ENCODE data around the gene IVL.

Gene IVL, protein sequence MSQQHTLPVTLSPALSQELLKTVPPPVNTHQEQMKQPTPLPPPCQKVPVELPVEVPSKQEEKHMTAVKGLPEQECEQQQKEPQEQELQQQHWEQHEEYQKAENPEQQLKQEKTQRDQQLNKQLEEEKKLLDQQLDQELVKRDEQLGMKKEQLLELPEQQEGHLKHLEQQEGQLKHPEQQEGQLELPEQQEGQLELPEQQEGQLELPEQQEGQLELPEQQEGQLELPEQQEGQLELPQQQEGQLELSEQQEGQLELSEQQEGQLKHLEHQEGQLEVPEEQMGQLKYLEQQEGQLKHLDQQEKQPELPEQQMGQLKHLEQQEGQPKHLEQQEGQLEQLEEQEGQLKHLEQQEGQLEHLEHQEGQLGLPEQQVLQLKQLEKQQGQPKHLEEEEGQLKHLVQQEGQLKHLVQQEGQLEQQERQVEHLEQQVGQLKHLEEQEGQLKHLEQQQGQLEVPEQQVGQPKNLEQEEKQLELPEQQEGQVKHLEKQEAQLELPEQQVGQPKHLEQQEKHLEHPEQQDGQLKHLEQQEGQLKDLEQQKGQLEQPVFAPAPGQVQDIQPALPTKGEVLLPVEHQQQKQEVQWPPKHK

DNA sequence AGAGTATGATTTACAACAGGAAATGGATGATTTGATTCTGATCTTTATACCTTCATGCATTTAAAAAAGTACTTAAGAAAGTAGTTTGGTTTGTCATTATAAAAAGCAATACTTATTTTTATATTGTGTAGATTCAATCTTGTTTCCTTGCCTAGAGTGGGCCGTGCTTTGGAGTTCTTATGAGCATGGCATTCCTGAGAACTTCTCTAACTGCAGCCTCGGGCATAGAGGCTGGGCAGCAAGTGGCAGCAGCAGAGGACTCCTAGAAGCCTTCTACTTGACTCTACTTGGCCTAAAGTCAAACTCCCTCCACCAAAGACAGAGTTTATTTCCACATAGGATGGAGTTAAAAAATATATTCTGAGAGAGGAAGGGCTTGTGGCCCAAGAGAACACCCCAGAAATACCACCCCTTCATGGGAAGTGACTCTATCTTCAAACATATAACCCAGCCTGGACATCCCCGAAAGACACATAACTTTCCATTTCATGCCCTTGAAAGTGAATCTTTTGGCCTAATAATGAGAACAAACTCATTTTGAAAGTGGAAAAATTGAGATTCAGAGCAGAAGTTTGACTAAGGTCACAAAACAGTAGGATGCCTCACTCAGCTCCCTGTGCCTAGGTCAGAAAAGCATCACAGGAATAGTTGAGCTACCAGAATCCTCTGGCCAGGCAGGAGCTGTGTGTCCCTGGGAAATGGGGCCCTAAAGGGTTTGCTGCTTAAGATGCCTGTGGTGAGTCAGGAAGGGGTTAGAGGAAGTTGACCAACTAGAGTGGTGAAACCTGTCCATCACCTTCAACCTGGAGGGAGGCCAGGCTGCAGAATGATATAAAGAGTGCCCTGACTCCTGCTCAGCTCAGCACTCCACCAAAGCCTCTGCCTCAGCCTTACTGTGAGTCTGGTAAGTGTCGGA lies at the start of gene IVL:
Gene IVL (plus strand): TSS at position 861 of the 916 bp plus-strand sequence. CDS start 1,252 bp downstream, outside the sequence.
- Histone ChIP-seq H3K9me3 (ENCODE audit: control insufficient read depth, insufficient read depth, low read length) (peaks cover 6% of the 10 kb centered on the region), H3K27me3 (ENCODE audit: control insufficient read depth, insufficient read depth, low read length) (no peaks in the 10 kb centered on the region), H3K4me1 (ENCODE audit: control insufficient read depth, insufficient read depth, low read length) (no peaks in the 10 kb centered on the region), H3K36me3 (ENCODE audit: control insufficient read depth, insufficient read depth, low read length) (no peaks in the 10 kb centered on the region), H3K9ac (ENCODE audit: low read depth, low read length) (no peak within 1 kb of the TSS), H3K4me3 (ENCODE audit: low read depth, low read length) (no peak within 1 kb of the TSS)

DNA sequence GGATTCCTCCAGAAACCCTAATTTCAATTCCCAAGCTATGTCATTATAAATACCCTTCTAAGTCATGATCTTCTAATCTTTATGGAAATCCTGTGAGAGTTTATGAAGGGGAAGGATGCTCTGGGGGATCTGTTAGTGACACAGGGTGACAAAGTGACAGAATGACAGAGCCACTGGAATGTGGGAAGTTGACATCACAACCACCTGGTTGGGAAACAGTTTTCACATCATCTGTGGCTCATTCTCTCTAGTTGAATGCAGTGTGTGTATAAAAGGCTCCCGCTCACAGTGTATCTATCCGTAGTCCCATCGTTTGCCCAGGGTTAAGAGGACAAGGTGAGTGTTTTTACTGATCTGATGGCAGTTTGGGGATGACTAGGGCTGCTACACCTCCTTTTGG lies 48.6 kb upstream of the IVL start, which contains the start of gene LCE7A:
Gene LCE7A (plus strand): TSS at position 301 of the 400 bp plus-strand sequence. CDS start 702 bp downstream, outside the sequence.
- Histone ChIP-seq H3K4me1 (ENCODE audit: control insufficient read depth, insufficient read depth, low read length) (no peaks in the 10 kb centered on the region), H3K9me3 (ENCODE audit: control insufficient read depth, insufficient read depth, low read length) (peaks cover 31% of the 10 kb centered on the region), H3K4me3 (ENCODE audit: low read depth, low read length) (no peak within 1 kb of the TSS), H3K9ac (ENCODE audit: low read depth, low read length) (no peak within 1 kb of the TSS), H3K27me3 (ENCODE audit: control insufficient read depth, insufficient read depth, low read length) (no peaks in the 10 kb centered on the region), H3K36me3 (ENCODE audit: control insufficient read depth, insufficient read depth, low read length) (no peaks in the 10 kb centered on the region)

DNA sequence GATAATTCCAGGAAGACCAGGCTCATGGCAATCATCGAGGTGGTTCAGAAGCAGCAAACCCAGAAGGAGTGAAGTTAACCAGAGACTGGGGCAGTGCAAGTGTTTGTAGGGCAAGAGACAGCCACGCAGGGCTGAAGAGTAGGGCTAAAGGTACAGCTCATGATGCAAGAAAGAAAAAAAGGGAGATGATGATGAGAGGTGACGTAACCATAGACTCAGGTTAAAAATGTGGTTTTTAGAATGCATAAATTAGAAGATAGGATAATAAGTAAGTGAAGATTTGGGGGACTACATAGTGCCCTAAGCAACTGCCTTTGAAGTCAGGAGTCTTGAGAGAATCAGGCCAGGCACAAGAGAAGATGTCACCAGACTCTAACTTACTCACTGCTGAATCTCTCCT lies 48.2 kb upstream of the IVL start:
- Histone ChIP-seq H3K9me3 (ENCODE audit: control insufficient read depth, insufficient read depth, low read length) (peaks cover 27% of the 10 kb centered on the region), H3K4me1 (ENCODE audit: control insufficient read depth, insufficient read depth, low read length) (no peaks in the 10 kb centered on the region), H3K4me3 (ENCODE audit: low read depth, low read length) (no peak overlapping the region), H3K27me3 (ENCODE audit: control insufficient read depth, insufficient read depth, low read length) (no peaks in the 10 kb centered on the region), H3K36me3 (ENCODE audit: control insufficient read depth, insufficient read depth, low read length) (no peaks in the 10 kb centered on the region), H3K9ac (ENCODE audit: low read depth, low read length) (no peak overlapping the region)

DNA sequence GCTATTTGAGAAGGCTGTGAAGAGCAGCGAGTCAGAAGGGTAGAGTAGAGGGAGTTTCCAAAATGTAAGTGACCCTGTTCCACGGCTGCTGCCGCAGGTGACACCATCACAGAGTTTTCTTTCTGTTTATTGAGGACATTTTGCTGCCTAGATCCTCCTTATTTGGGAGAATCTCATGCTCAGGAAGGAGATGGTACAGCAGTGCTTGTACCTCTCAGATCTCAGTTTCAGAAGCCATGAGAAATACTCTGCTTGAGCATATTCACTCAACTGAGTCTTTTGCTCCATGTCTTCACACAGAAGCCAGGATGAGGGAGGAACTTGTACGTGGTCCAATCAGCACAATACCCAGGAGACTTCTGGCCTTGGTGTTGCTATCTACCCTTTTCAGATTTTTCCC lies 47.0 kb upstream of the IVL start:
- Histone ChIP-seq H3K9me3 (ENCODE audit: control insufficient read depth, insufficient read depth, low read length) (peaks cover 28% of the 10 kb centered on the region), H3K4me3 (ENCODE audit: low read depth, low read length) (no peak overlapping the region), H3K36me3 (ENCODE audit: control insufficient read depth, insufficient read depth, low read length) (no peaks in the 10 kb centered on the region), H3K9ac (ENCODE audit: low read depth, low read length) (no peak overlapping the region), H3K4me1 (ENCODE audit: control insufficient read depth, insufficient read depth, low read length) (no peaks in the 10 kb centered on the region), H3K27me3 (ENCODE audit: control insufficient read depth, insufficient read depth, low read length) (no peaks in the 10 kb centered on the region)

DNA sequence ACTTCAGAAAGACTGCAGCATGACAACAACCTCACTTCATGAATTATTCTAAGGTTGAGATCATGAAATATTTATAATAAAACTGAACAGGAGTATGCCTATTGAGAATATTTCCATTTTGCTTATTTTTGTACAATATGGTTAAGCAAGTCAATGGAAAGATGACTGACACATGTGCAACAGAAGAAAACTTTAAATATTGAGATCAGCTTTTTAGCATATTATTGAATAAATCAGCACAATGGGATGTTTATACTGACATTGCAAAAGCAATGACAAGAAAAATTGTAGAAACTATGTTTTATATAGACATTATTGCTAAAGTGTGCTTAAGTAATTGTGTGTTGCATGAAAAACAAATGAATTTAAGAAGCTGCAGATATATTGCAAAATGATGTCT lies 43.9 kb upstream of the IVL start:
- peaks cover 14% of the 10 kb centered on the region for H3K9me3 ChIP-seq (ENCODE audit: control insufficient read depth, insufficient read depth, low read length)

DNA sequence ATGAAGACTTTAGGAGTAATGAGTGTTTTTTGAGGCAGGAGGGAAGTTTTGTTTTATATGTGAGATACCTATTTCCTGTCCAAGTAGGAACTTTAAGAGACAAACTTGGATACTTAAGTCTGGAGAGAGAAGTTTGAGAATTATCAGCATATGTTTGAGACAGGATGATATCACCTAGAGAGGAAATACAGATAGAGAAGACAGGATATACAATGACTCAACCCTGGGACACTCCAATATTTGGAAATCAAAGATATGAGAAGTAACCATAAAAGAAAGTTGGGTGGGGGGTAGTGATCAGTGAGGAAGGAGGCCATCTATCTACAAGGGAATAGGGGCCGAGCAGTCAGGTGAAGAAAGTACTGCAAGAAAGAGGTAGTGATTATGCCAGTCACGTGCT lies 42.0 kb upstream of the IVL start:
- no peaks in the 10 kb centered on the region for H3K4me1 ChIP-seq (ENCODE audit: control insufficient read depth, insufficient read depth, low read length)
- no peak overlapping the region for H3K9ac ChIP-seq (ENCODE audit: low read depth, low read length)
- no peak overlapping the region for H3K4me3 ChIP-seq (ENCODE audit: low read depth, low read length)
- no peaks in the 10 kb centered on the region for H3K27me3 ChIP-seq (ENCODE audit: control insufficient read depth, insufficient read depth, low read length)
- H3K9me3 ChIP-seq (ENCODE audit: control insufficient read depth, insufficient read depth, low read length) = peaks cover 12% of the 10 kb centered on the region
- H3K36me3 ChIP-seq (ENCODE audit: control insufficient read depth, insufficient read depth, low read length) = no peaks in the 10 kb centered on the region

More for the DNA sequence above, 43.9 kb upstream of the IVL start:
- no peaks in the 10 kb centered on the region for H3K4me1 ChIP-seq (ENCODE audit: control insufficient read depth, insufficient read depth, low read length)
- no peak overlapping the region for H3K9ac ChIP-seq (ENCODE audit: low read depth, low read length)
- no peaks in the 10 kb centered on the region for H3K27me3 ChIP-seq (ENCODE audit: control insufficient read depth, insufficient read depth, low read length)
- H3K4me3 ChIP-seq (ENCODE audit: low read depth, low read length) = no peak overlapping the region
- no peaks in the 10 kb centered on the region for H3K36me3 ChIP-seq (ENCODE audit: control insufficient read depth, insufficient read depth, low read length)

DNA sequence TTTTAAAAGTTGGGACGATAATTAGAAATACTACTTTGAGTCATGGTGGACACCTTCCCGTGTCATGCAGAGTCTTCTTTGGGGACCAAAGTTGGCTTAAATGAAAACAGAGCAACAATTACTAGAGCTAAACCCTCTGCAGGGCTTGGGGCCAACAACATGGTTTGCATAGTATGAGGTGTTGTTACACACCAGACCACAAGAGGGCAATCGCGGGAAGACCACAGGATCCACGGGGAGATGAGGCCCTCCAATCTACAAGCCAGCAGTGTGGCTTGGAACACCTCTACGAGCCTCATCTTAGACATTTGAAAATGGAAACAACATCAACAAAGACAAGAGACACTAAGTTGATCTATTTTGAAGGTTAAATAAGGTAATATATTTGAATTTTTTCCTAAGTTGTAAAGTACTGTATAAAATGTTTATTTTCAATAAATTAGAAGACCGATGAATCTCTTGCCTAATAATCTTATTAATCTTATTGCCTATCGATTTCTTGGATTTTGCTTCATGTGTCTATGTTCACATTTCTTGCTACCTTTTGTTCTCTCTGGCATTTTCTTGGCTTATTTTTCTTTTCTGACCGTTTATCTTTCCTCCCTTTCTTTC lies 38.4 kb upstream of the IVL start:
- no peak overlapping the region for H3K4me3 ChIP-seq (ENCODE audit: low read depth, low read length)
- no peaks in the 10 kb centered on the region for H3K27me3 ChIP-seq (ENCODE audit: control insufficient read depth, insufficient read depth, low read length)
- peaks cover 3% of the 10 kb centered on the region for H3K9me3 ChIP-seq (ENCODE audit: control insufficient read depth, insufficient read depth, low read length)
- no peaks in the 10 kb centered on the region for H3K36me3 ChIP-seq (ENCODE audit: control insufficient read depth, insufficient read depth, low read length)
- no peak overlapping the region for H3K9ac ChIP-seq (ENCODE audit: low read depth, low read length)
- no peaks in the 10 kb centered on the region for H3K4me1 ChIP-seq (ENCODE audit: control insufficient read depth, insufficient read depth, low read length)

DNA sequence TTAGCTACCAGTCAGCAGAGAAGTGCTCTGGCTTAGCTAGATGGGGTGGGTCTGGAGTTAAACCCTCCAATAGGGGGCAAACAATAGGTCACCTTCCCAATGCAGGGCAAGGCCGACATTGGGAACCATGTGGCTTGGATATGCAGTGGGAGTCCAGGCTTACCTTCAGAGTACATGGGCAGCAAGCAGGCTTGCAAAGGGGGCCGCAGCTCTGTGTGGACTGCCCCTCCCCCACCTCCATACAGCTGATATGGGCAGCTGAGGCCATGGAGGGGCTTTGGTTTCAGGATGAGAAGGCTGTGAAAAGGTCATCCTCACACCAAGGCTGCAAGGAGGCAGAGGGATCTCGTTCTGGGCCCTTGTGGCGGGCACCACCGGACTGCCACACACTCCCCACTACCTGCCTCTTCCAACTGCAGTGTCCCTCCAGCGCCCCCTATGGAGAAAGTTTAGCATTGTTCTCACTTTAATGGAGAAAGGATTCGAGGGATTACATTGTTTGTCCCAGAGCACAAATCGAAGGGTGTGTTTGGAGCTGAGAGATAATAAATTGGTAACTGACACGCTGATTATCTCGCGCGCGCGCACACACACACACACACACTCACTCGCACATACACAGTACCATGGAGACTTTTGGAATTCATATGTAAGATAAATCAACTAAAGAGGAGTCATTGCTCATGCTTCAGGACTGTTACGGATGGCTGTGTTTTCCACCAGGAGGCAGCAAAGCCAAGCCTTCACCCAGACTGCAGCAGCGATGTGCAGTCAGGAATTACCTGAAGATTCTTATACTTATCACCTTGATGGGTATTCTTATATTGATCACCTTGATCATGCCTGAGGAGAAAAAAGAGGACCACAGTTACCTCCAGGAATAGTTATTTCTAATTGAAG lies 37.3 kb upstream of the IVL start:
- H3K4me3 ChIP-seq (ENCODE audit: low read depth, low read length) = no peak overlapping the region
- no peaks in the 10 kb centered on the region for H3K36me3 ChIP-seq (ENCODE audit: control insufficient read depth, insufficient read depth, low read length)
- H3K9ac ChIP-seq (ENCODE audit: low read depth, low read length) = no peak overlapping the region
- H3K27me3 ChIP-seq (ENCODE audit: control insufficient read depth, insufficient read depth, low read length) = no peaks in the 10 kb centered on the region
- H3K4me1 ChIP-seq (ENCODE audit: control insufficient read depth, insufficient read depth, low read length) = no peaks in the 10 kb centered on the region
- H3K9me3 ChIP-seq (ENCODE audit: control insufficient read depth, insufficient read depth, low read length) = no peaks in the 10 kb centered on the region

DNA sequence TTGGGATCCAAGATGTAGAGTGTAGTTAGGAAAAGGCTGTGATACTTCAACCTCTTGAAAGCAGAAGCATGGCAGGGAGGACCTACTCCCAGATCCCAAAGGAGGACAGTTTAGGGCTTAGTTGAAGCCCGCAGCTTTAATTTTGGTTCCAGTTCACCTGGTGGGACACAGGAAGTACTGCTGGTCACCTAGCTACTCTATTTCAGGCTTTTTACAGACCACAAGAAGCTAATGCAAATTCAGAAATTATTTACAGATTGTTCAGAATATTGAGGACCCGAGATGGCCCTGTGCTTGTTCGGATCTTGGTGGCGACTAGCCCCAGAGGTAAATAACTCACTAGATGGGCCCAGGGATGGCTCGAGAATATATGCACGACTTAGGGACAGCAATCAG lies 36.6 kb upstream of the IVL start:
- no peaks in the 10 kb centered on the region for H3K36me3 ChIP-seq (ENCODE audit: control insufficient read depth, insufficient read depth, low read length)
- no peaks in the 10 kb centered on the region for H3K9me3 ChIP-seq (ENCODE audit: control insufficient read depth, insufficient read depth, low read length)
- no peak overlapping the region for H3K4me3 ChIP-seq (ENCODE audit: low read depth, low read length)
- H3K27me3 ChIP-seq (ENCODE audit: control insufficient read depth, insufficient read depth, low read length) = no peaks in the 10 kb centered on the region
- H3K9ac ChIP-seq (ENCODE audit: low read depth, low read length) = no peak overlapping the region
- no peaks in the 10 kb centered on the region for H3K4me1 ChIP-seq (ENCODE audit: control insufficient read depth, insufficient read depth, low read length)

DNA sequence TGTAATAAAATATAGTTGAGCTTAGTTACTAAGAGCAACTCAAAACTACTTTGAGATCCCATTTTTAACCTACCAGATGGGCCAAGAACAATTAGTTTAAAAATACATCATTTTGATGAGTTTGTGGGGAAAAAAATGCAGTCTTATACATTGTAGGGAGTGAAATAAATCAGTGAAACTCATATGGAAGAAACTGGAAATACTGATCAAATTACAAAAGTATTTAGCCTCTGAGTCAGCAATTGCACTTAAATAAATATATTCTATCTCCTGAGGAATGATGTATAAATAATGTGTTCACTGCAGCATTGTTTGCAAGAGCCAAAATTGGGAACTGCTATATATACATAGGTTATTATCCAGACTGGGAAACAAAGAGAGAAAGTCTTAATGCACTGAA lies 34.9 kb upstream of the IVL start:
- H3K4me3 ChIP-seq (ENCODE audit: low read depth, low read length) = no peak overlapping the region
- no peaks in the 10 kb centered on the region for H3K9me3 ChIP-seq (ENCODE audit: control insufficient read depth, insufficient read depth, low read length)
- H3K4me1 ChIP-seq (ENCODE audit: control insufficient read depth, insufficient read depth, low read length) = no peaks in the 10 kb centered on the region
- no peaks in the 10 kb centered on the region for H3K36me3 ChIP-seq (ENCODE audit: control insufficient read depth, insufficient read depth, low read length)
- H3K9ac ChIP-seq (ENCODE audit: low read depth, low read length) = no peak overlapping the region
- no peaks in the 10 kb centered on the region for H3K27me3 ChIP-seq (ENCODE audit: control insufficient read depth, insufficient read depth, low read length)
